Measurements from ENCODE around the gene PTCHD1.

PTCHD1 gene

GRCh38 chrX:23333842-23334520 lies 668 bp upstream of the PTCHD1 start:
- H3K4me3 Mint-ChIP-seq: no peak overlapping the region
- H3K9me3 Mint-ChIP-seq: no peaks in the 10 kb centered on the region
- H3K27ac Mint-ChIP-seq: no peak overlapping the region
- H3K36me3 Mint-ChIP-seq (ENCODE audit: low read depth): no peaks in the 10 kb centered on the region
- H3K27me3 Mint-ChIP-seq (ENCODE audit: low read depth): peaks cover 55% of the 10 kb centered on the region
- H3K4me1 Mint-ChIP-seq (ENCODE audit: low read depth): peaks cover 6% of the 10 kb centered on the region

- no peak overlapping the region for H3K4me3 Mint-ChIP-seq
Observed at GRCh38 chrX:23334521-23334847, 165 bp upstream of the PTCHD1 start.

GRCh38 chrX:23338334-23338733 lies 3.7 kb downstream of the PTCHD1 start:
- no peaks in the 10 kb centered on the region for H3K9me3 Mint-ChIP-seq
- H3K27me3 Mint-ChIP-seq (ENCODE audit: low read depth): peaks cover 34% of the 10 kb centered on the region
- no peaks in the 10 kb centered on the region for H3K4me1 Mint-ChIP-seq (ENCODE audit: low read depth)
- no peak overlapping the region for H3K27ac Mint-ChIP-seq
- no peaks in the 10 kb centered on the region for H3K36me3 Mint-ChIP-seq (ENCODE audit: low read depth)
- H3K4me3 Mint-ChIP-seq: no peak overlapping the region

More at GRCh38 chrX:23334521-23334847, 165 bp upstream of the PTCHD1 start:
- no peaks in the 10 kb centered on the region for H3K9me3 Mint-ChIP-seq
- peaks cover 55% of the 10 kb centered on the region for H3K27me3 Mint-ChIP-seq (ENCODE audit: low read depth)
- H3K4me1 Mint-ChIP-seq (ENCODE audit: low read depth): peaks cover 6% of the 10 kb centered on the region
- no peak overlapping the region for H3K27ac Mint-ChIP-seq
- H3K36me3 Mint-ChIP-seq (ENCODE audit: low read depth): no peaks in the 10 kb centered on the region

- no peak overlapping the region for H3K27ac Mint-ChIP-seq
- H3K27me3 Mint-ChIP-seq (ENCODE audit: low read depth): peaks cover 12% of the 10 kb centered on the region
- no peaks in the 10 kb centered on the region for H3K36me3 Mint-ChIP-seq (ENCODE audit: low read depth)
- no peak overlapping the region for H3K4me3 Mint-ChIP-seq
- H3K4me1 Mint-ChIP-seq (ENCODE audit: low read depth): no peaks in the 10 kb centered on the region
- H3K9me3 Mint-ChIP-seq: no peaks in the 10 kb centered on the region
Observed at GRCh38 chrX:23341452-23341851, 6.8 kb downstream of the PTCHD1 start.

GRCh38 chrX:23344238-23344903 lies 9.7 kb downstream of the PTCHD1 start:
- H3K36me3 Mint-ChIP-seq (ENCODE audit: low read depth): no peaks in the 10 kb centered on the region
- no peak overlapping the region for H3K4me3 Mint-ChIP-seq
- no peaks in the 10 kb centered on the region for H3K9me3 Mint-ChIP-seq
- H3K27me3 Mint-ChIP-seq (ENCODE audit: low read depth): no peaks in the 10 kb centered on the region
- no peaks in the 10 kb centered on the region for H3K4me1 Mint-ChIP-seq (ENCODE audit: low read depth)
- H3K27ac Mint-ChIP-seq: no peak overlapping the region

- Mint-ChIP-seq H3K9me3 (no peaks in the 10 kb centered on the region), H3K4me1 (ENCODE audit: low read depth) (no peaks in the 10 kb centered on the region), H3K27me3 (ENCODE audit: low read depth) (no peaks in the 10 kb centered on the region), H3K4me3 (no peak overlapping the region), H3K36me3 (ENCODE audit: low read depth) (no peaks in the 10 kb centered on the region), H3K27ac (no peak overlapping the region)
Observed at GRCh38 chrX:23344904-23345271, 10.2 kb downstream of the PTCHD1 start.

- Mint-ChIP-seq H3K4me1 (ENCODE audit: low read depth) (no peaks in the 10 kb centered on the region), H3K4me3 (no peak overlapping the region), H3K36me3 (ENCODE audit: low read depth) (no peaks in the 10 kb centered on the region), H3K27ac (no peak overlapping the region), H3K9me3 (no peaks in the 10 kb centered on the region), H3K27me3 (ENCODE audit: low read depth) (no peaks in the 10 kb centered on the region)
Observed at GRCh38 chrX:23356189-23356588, 21.5 kb downstream of the PTCHD1 start.

GRCh38 chrX:23364416-23364815 lies 29.8 kb downstream of the PTCHD1 start:
- Mint-ChIP-seq H3K4me3 (no peak overlapping the region), H3K27me3 (ENCODE audit: low read depth) (no peaks in the 10 kb centered on the region), H3K9me3 (no peaks in the 10 kb centered on the region), H3K36me3 (ENCODE audit: low read depth) (no peaks in the 10 kb centered on the region), H3K4me1 (ENCODE audit: low read depth) (no peaks in the 10 kb centered on the region), H3K27ac (no peak overlapping the region)

- Mint-ChIP-seq H3K9me3 (no peaks in the 10 kb centered on the region), H3K36me3 (ENCODE audit: low read depth) (no peaks in the 10 kb centered on the region), H3K4me1 (ENCODE audit: low read depth) (no peaks in the 10 kb centered on the region), H3K27ac (no peak overlapping the region), H3K27me3 (ENCODE audit: low read depth) (no peaks in the 10 kb centered on the region), H3K4me3 (no peak overlapping the region)
Observed at GRCh38 chrX:23365541-23365940, 30.9 kb downstream of the PTCHD1 start.

GRCh38 chrX:23366914-23367313 lies 32.3 kb downstream of the PTCHD1 start:
- Mint-ChIP-seq H3K4me3 (no peak overlapping the region), H3K36me3 (ENCODE audit: low read depth) (no peaks in the 10 kb centered on the region), H3K4me1 (ENCODE audit: low read depth) (no peaks in the 10 kb centered on the region)

GRCh38 chrX:23369027-23369426 lies 34.4 kb downstream of the PTCHD1 start:
- Mint-ChIP-seq H3K27me3 (ENCODE audit: low read depth) (no peaks in the 10 kb centered on the region), H3K4me3 (no peak overlapping the region)

More at GRCh38 chrX:23366914-23367313, 32.3 kb downstream of the PTCHD1 start:
- Mint-ChIP-seq H3K27me3 (ENCODE audit: low read depth) (no peaks in the 10 kb centered on the region), H3K9me3 (no peaks in the 10 kb centered on the region), H3K27ac (no peak overlapping the region)

GRCh38 chrX:23372220-23372902 lies 37.7 kb downstream of the PTCHD1 start:
- Mint-ChIP-seq H3K9me3 (no peaks in the 10 kb centered on the region), H3K4me1 (ENCODE audit: low read depth) (no peaks in the 10 kb centered on the region), H3K36me3 (ENCODE audit: low read depth) (no peaks in the 10 kb centered on the region), H3K27me3 (ENCODE audit: low read depth) (no peaks in the 10 kb centered on the region), H3K27ac (no peak overlapping the region), H3K4me3 (no peak overlapping the region)

More at GRCh38 chrX:23369027-23369426, 34.4 kb downstream of the PTCHD1 start:
- Mint-ChIP-seq H3K4me1 (ENCODE audit: low read depth) (no peaks in the 10 kb centered on the region), H3K9me3 (no peaks in the 10 kb centered on the region), H3K27ac (no peak overlapping the region), H3K36me3 (ENCODE audit: low read depth) (no peaks in the 10 kb centered on the region)

GRCh38 chrX:23373129-23373804 lies 38.6 kb downstream of the PTCHD1 start:
- no peaks in the 10 kb centered on the region for H3K27me3 Mint-ChIP-seq (ENCODE audit: low read depth)
- no peaks in the 10 kb centered on the region for H3K36me3 Mint-ChIP-seq (ENCODE audit: low read depth)
- no peaks in the 10 kb centered on the region for H3K9me3 Mint-ChIP-seq
- H3K4me3 Mint-ChIP-seq: no peak overlapping the region
- no peak overlapping the region for H3K27ac Mint-ChIP-seq
- H3K4me1 Mint-ChIP-seq (ENCODE audit: low read depth): no peaks in the 10 kb centered on the region

- Mint-ChIP-seq H3K36me3 (ENCODE audit: low read depth) (no peaks in the 10 kb centered on the region), H3K9me3 (no peaks in the 10 kb centered on the region), H3K4me1 (ENCODE audit: low read depth) (no peaks in the 10 kb centered on the region), H3K4me3 (no peak overlapping the region), H3K27me3 (ENCODE audit: low read depth) (no peaks in the 10 kb centered on the region), H3K27ac (no peak overlapping the region)
Observed at GRCh38 chrX:23374291-23374690, 39.6 kb downstream of the PTCHD1 start.

- no peaks in the 10 kb centered on the region for H3K4me1 Mint-ChIP-seq (ENCODE audit: low read depth)
- no peak overlapping the region for H3K27ac Mint-ChIP-seq
- no peaks in the 10 kb centered on the region for H3K36me3 Mint-ChIP-seq (ENCODE audit: low read depth)
- no peaks in the 10 kb centered on the region for H3K9me3 Mint-ChIP-seq
- no peak overlapping the region for H3K4me3 Mint-ChIP-seq
- H3K27me3 Mint-ChIP-seq (ENCODE audit: low read depth): peaks cover under 1% of the 10 kb centered on the region
Observed at GRCh38 chrX:23376581-23376980, 41.9 kb downstream of the PTCHD1 start.
